H9 (cell line): Measurements from ENCODE around the gene OTX2. TPM values are rescaled to one million over a fixed set of nuclear protein-coding genes. Genes with fewer than 3 reads are reported as not detected.

Experiments used
- DNase-seq: peaks from one replicate; pipeline ENCODE4 v3.0.0-alpha.2; 2017
- H2AFZ ChIP-seq: one replicate; pipeline ENCODE4 v1.6.1; 2013; ENCODE audit warnings: mild to moderate bottlenecking, low read length, control low read depth, moderate library complexity
- H2AK5ac ChIP-seq: 2 replicates; pipeline ENCODE4 v1.6.1; 2013; ENCODE audit warnings: low read length, control low read depth, mixed read lengths; ENCODE audit not compliant: insufficient read length
- H2BK120ac ChIP-seq: one replicate; pipeline ENCODE4 v1.6.1; 2013; ENCODE audit warnings: low read depth, mild to moderate bottlenecking, low read length, control low read depth, inconsistent platforms; ENCODE audit not compliant: poor library complexity, severe bottlenecking
- H2BK12ac ChIP-seq: 2 replicates; pipeline ENCODE4 v1.6.1; 2013; ENCODE audit warnings: low read length, control low read depth, mixed read lengths, low read depth; ENCODE audit not compliant: insufficient read length
- H2BK15ac ChIP-seq: 2 replicates; pipeline ENCODE4 v1.6.1; 2013; ENCODE audit warnings: low read depth, low read length, control low read depth
- H2BK20ac ChIP-seq: one replicate; pipeline ENCODE4 v1.6.1; 2013; ENCODE audit warnings: low read depth, mild to moderate bottlenecking, low read length, control low read depth, inconsistent platforms; ENCODE audit not compliant: poor library complexity, severe bottlenecking
- H2BK5ac ChIP-seq: 2 replicates; pipeline ENCODE4 v1.6.1; 2013; ENCODE audit warnings: low read length, control low read depth, mixed read lengths; ENCODE audit not compliant: insufficient read length
- H3K14ac ChIP-seq: 2 replicates; pipeline ENCODE4 v1.6.1; 2013; ENCODE audit warnings: low read length, control low read depth; ENCODE audit not compliant: insufficient read depth
- H3K18ac ChIP-seq: 2 replicates; pipeline ENCODE4 v1.6.1; 2013; ENCODE audit warnings: low read depth, mild to moderate bottlenecking, mixed read lengths, low read length, control low read depth; ENCODE audit not compliant: insufficient read length
- H3K23ac ChIP-seq: 2 replicates; pipeline ENCODE4 v1.6.1; 2013; ENCODE audit warnings: low read length, control low read depth, mixed read lengths, low read depth; ENCODE audit not compliant: insufficient read length
- H3K23me2 ChIP-seq: 2 replicates; pipeline ENCODE4 v1.6.1; 2013; ENCODE audit warnings: low read depth, mild to moderate bottlenecking, mixed read lengths, low read length, control low read depth; ENCODE audit not compliant: insufficient read length, poor library complexity, severe bottlenecking
- H3K27ac ChIP-seq: 2 replicates; pipeline ENCODE4 v1.5.1; 2013; ENCODE audit warnings: low read length, control low read depth, mixed read lengths, low read depth; ENCODE audit not compliant: insufficient read length
- H3K27me3 ChIP-seq: 2 replicates; pipeline ENCODE4 v1.6.1; 2013; ENCODE audit warnings: low read length, control low read depth, inconsistent platforms; ENCODE audit not compliant: insufficient read depth
- H3K4ac ChIP-seq: 2 replicates; pipeline ENCODE4 v1.6.1; 2013; ENCODE audit warnings: low read depth, mild to moderate bottlenecking, control low read depth, inconsistent platforms, low read length, moderate library complexity
- H3K4me1 ChIP-seq: 2 replicates; pipeline ENCODE4 v1.6.1; 2013; ENCODE audit warnings: low read length, control low read depth, inconsistent platforms; ENCODE audit not compliant: insufficient read depth
- H3K4me2 ChIP-seq: 2 replicates; pipeline ENCODE4 v1.6.1; 2013; ENCODE audit warnings: low read length, control low read depth, mixed read lengths; ENCODE audit not compliant: insufficient read length, insufficient read depth
- H3K56ac ChIP-seq: 2 replicates; pipeline ENCODE4 v1.6.1; 2013; ENCODE audit warnings: low read depth, mild to moderate bottlenecking, mixed read lengths, low read length, control low read depth; ENCODE audit not compliant: insufficient read length
- H3K79me1 ChIP-seq: 2 replicates; pipeline ENCODE4 v1.6.1; 2013; ENCODE audit warnings: low read depth, mild to moderate bottlenecking, moderate library complexity, low read length, control low read depth, inconsistent platforms; ENCODE audit not compliant: insufficient read depth, poor library complexity, severe bottlenecking
- H3K79me2 ChIP-seq: 2 replicates; pipeline ENCODE4 v1.6.1; 2013; ENCODE audit warnings: low read length, control low read depth, inconsistent platforms; ENCODE audit not compliant: insufficient read depth
- H3K9ac ChIP-seq: 2 replicates; pipeline ENCODE4 v1.6.1; 2013; ENCODE audit warnings: low read length, control low read depth, mixed read lengths; ENCODE audit not compliant: insufficient read length; ENCODE audit errors: extremely low read depth
- H3K9me3 ChIP-seq: one replicate; pipeline ENCODE4 v1.6.1; 2013; ENCODE audit warnings: low read depth, low read length, inconsistent platforms; ENCODE audit not compliant: control insufficient read depth
- H3T11ph ChIP-seq: one replicate; pipeline ENCODE4 v1.6.1; 2013; ENCODE audit warnings: mild to moderate bottlenecking, low read length, control low read depth, inconsistent platforms
- H4K20me1 ChIP-seq: one replicate; pipeline ENCODE4 v1.6.1; 2013; ENCODE audit not compliant: control insufficient read depth, insufficient read length, insufficient read depth
- H4K5ac ChIP-seq: 2 replicates; pipeline ENCODE4 v1.6.1; 2013; ENCODE audit warnings: low read depth, mild to moderate bottlenecking, mixed read lengths, low read length, control low read depth; ENCODE audit not compliant: insufficient read length
- H4K8ac ChIP-seq: replicated peaks from 2 replicates; pipeline ENCODE4 v1.6.1; 2013; ENCODE audit warnings: low read length, control low read depth, mixed read lengths, low read depth; ENCODE audit not compliant: insufficient read length
- H4K91ac ChIP-seq: 2 replicates; pipeline ENCODE4 v1.6.1; 2013; ENCODE audit warnings: low read depth, mild to moderate bottlenecking, moderate library complexity, mixed read lengths, low read length, control low read depth; ENCODE audit not compliant: insufficient read length
- H3K27ac Mint-ChIP-seq, 3 experiments: 2 replicates in 2 of 3; 3 replicates in 1 of 3; pipeline ENCODE4 v1.8.0; 2020 to 2021; ENCODE audit warnings: mixed read lengths in 3 of 3, mild to moderate bottlenecking in 1 of 3, moderate library complexity in 1 of 3
- H3K27me3 Mint-ChIP-seq: 2 replicates; pipeline ENCODE4 v1.8.0; 2021; ENCODE audit warnings: low read depth, mild to moderate bottlenecking, moderate library complexity, mixed read lengths
- H3K36me3 Mint-ChIP-seq, 3 experiments: 2 replicates in 2 of 3; 3 replicates in 1 of 3; pipeline ENCODE4 v1.8.0; 2020 to 2021; ENCODE audit warnings: low read depth in 3 of 3, mixed read lengths in 3 of 3; ENCODE audit not compliant: insufficient read depth in 1 of 3
- H3K4me1 Mint-ChIP-seq, 2 experiments: 2 replicates each; pipeline ENCODE4 v1.8.0; 2020; ENCODE audit warnings: mixed read lengths in 2 of 2
- H3K4me3 Mint-ChIP-seq, 2 experiments: 2 replicates in 1 of 2; 3 replicates in 1 of 2; pipeline ENCODE4 v1.8.0; 2020 to 2021; ENCODE audit warnings: mild to moderate bottlenecking in 2 of 2, mixed read lengths in 2 of 2, moderate library complexity in 1 of 2
- H3K9me3 Mint-ChIP-seq, 2 experiments: 2 replicates in 1 of 2; 3 replicates in 1 of 2; pipeline ENCODE4 v1.8.0; 2020; ENCODE audit warnings: mild to moderate bottlenecking in 2 of 2, mixed read lengths in 2 of 2, moderate library complexity in 1 of 2
- CTCF ChIP-seq: fragments of 200-600 bp; sonication (generic); conservative IDR thresholded peaks from 3 replicates; pipeline ENCODE4 v1.8.0; 2021; ENCODE audit warnings: antibody characterized with exemption, mild to moderate bottlenecking
- WGBS: extraction: QIAGEN DNeasy Blood & Tissue Kit; methylation state at CpG from one replicate; pipeline ENCODE4 v1.1.7; 2013; ENCODE audit warnings: missing lambda C conversion rate, low lambda C conversion rate, mixed read lengths; ENCODE audit not compliant: insufficient read length; ENCODE audit errors: extremely low coverage; 5-methylcytosine and 5-hydroxymethylcytosine counted together
- total RNA-seq: library from RNA; stranded (reverse); gene quantifications from 2 replicates; pipeline ENCODE4 v1.2.1, GENCODE V29; 2021

The OTX2 gene
- total RNA-seq, 1 experiment from 2014 or later: 193 TPM

GRCh38 chr14:56794088-56794556 is 16.2 kb downstream of the OTX2 start:
- H3K79me2 ChIP-seq: no peaks in the 10 kb centered on the region
- peak overlapping the region; percentile 66 for H3K18ac ChIP-seq
- H3K4me3 Mint-ChIP-seq: peak overlapping the region; percentile 61 to 64; a peak in 4 of 5 replicates
- H2BK5ac ChIP-seq: no peak overlapping the region
- no peak overlapping the region for H3K56ac ChIP-seq
- H3K4ac ChIP-seq: no peak overlapping the region
- no peak overlapping the region for H3T11ph ChIP-seq
- no peaks in the 10 kb centered on the region for H3K36me3 Mint-ChIP-seq
- H3K27me3 ChIP-seq: peaks cover 24% of the 10 kb centered on the region; the same call in 1 of the 2 replicates
- no CpG with 5 or more reads among the region's 33 CpGs for WGBS
- no peak for TF ChIP-seq CTCF
- peak overlapping the region; percentile 59 for H3K4me2 ChIP-seq
- H3K23me2 ChIP-seq: peaks cover 33% of the 10 kb centered on the region
- H4K91ac ChIP-seq: no peak overlapping the region
- H3K9ac ChIP-seq: no peak overlapping the region
- no peak overlapping the region for H2BK12ac ChIP-seq
- H3K27ac Mint-ChIP-seq: no peak overlapping the region
- no peaks in the 10 kb centered on the region for H3K9me3 ChIP-seq
- no peaks in the 10 kb centered on the region for H3K79me1 ChIP-seq
- H2AFZ ChIP-seq: no peak overlapping the region
- no peak overlapping the region for H3K23ac ChIP-seq
- H3K9me3 Mint-ChIP-seq: no peaks in the 10 kb centered on the region; a peak in 1 of 5 replicates
- peaks cover 31 to 37% of the 10 kb centered on the region in 2 experiments for H3K4me1 Mint-ChIP-seq
- H4K5ac ChIP-seq: no peak overlapping the region
- no peak overlapping the region for H3K27ac ChIP-seq
- H2BK20ac ChIP-seq: no peak overlapping the region
- H4K20me1 ChIP-seq: peaks cover under 1% of the 10 kb centered on the region
- no peak overlapping the region for H4K8ac ChIP-seq
- no peak overlapping the region for H3K14ac ChIP-seq
- DNase-seq: peak; percentile 74
- H2AK5ac ChIP-seq: no peak overlapping the region
- no peak overlapping the region for H2BK15ac ChIP-seq
- H3K27me3 Mint-ChIP-seq: peaks cover 47% of the 10 kb centered on the region
- H3K4me1 ChIP-seq: peaks cover 4% of the 10 kb centered on the region; the same call in 1 of the 2 replicates
- H2BK120ac ChIP-seq: no peak overlapping the region
